Keratinocyte (primary cell): ENCODE data around the gene ZDHHC3.

Experiments used
- EZH2 ChIP-seq: IDR thresholded peaks from one replicate; pipeline ENCODE4 v1.6.1; 2012; ENCODE audit warnings: inconsistent platforms, mild to moderate bottlenecking, low read length, moderate library complexity
- TF ChIP-seq, protein P1 (sequence below), 3 experiments: IDR thresholded peaks in 1 of 3; conservative IDR thresholded peaks in 1 of 3; optimal IDR thresholded peaks in 1 of 3; 2 replicates in 2 of 3; 3 replicates in 1 of 3; pipeline versions ENCODE3 to v1.5.1; 2011; ENCODE audit warnings: low read length in 3 of 3, mild to moderate bottlenecking in 3 of 3, moderate library complexity in 2 of 3, control low read depth in 1 of 3, inconsistent platforms in 1 of 3; ENCODE audit not compliant: insufficient read depth in 2 of 3; ENCODE audit errors: extremely low read depth in 1 of 3

DNA sequence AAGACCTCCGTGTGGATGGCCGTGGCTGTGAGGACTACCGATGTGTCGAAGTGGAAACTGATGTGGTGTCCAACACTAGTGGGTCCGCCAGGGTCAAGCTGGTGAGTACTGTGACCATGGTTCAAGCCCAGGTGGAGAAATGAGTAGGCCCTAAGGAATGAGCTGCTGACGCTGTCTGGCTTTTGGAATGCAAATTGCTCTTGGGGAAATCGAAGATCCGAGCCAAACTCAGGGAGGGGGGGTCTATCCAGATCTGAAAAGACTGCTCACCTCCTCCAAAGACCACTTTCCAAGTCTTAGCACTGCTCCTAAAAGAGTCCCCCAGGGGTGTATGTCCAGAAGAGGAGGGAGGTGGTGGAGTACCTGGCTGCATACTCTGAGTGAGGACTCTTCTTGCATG, 13.2 kb upstream of the ZDHHC3 start:
- TF ChIP-seq, protein P1, sequence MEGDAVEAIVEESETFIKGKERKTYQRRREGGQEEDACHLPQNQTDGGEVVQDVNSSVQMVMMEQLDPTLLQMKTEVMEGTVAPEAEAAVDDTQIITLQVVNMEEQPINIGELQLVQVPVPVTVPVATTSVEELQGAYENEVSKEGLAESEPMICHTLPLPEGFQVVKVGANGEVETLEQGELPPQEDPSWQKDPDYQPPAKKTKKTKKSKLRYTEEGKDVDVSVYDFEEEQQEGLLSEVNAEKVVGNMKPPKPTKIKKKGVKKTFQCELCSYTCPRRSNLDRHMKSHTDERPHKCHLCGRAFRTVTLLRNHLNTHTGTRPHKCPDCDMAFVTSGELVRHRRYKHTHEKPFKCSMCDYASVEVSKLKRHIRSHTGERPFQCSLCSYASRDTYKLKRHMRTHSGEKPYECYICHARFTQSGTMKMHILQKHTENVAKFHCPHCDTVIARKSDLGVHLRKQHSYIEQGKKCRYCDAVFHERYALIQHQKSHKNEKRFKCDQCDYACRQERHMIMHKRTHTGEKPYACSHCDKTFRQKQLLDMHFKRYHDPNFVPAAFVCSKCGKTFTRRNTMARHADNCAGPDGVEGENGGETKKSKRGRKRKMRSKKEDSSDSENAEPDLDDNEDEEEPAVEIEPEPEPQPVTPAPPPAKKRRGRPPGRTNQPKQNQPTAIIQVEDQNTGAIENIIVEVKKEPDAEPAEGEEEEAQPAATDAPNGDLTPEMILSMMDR (optimal IDR thresholded peaks at IDR 0.05 in 1 of 3, IDR thresholded peaks at IDR 0.05 in 1 of 3, conservative IDR thresholded peaks at IDR 0.05 in 1 of 3; ENCODE audit: extremely low read depth in 1 of 3, insufficient read depth in 2 of 3, low read length in 3 of 3): no peak
- TF ChIP-seq EZH2: no peak
